ENCODE data around the gene SLC35F6. TPM values are rescaled to one million over a fixed set of nuclear protein-coding genes. Genes with fewer than 3 reads are reported as not detected.

SLC35F6 gene
- total RNA-seq, 4 donors from 2014 or later: 76.3 to 114 (median 86.2) TPM

- WGBS: 51% methylated on average over 3 of the region's 3 CpGs
- TF ChIP-seq POLR2A (IDR thresholded peaks at IDR 0.05) (no peak), POLR2AphosphoS5 (IDR thresholded peaks at IDR 0.05) (no peak), CTCF (IDR thresholded peaks at IDR 0.05) (no peak), EP300 (IDR thresholded peaks at IDR 0.05) (no peak)
Observed at GRCh38 chr2:26752656-26753055, 11.4 kb upstream of the SLC35F6 start.

GRCh38 chr2:26754539-26754938 lies 9.5 kb upstream of the SLC35F6 start:
- 93% methylated on average over 4 of the region's 4 CpGs for WGBS
- TF ChIP-seq POLR2AphosphoS5 (IDR thresholded peaks at IDR 0.05) (no peak), EP300 (IDR thresholded peaks at IDR 0.05) (no peak), CTCF (IDR thresholded peaks at IDR 0.05) (no peak), POLR2A (IDR thresholded peaks at IDR 0.05) (no peak)
- Histone ChIP-seq H3K4me3 (no peak overlapping the region), H3K27me3 (no peaks in the 10 kb centered on the region), H3K27ac (no peak overlapping the region), H3K36me3 (no peaks in the 10 kb centered on the region), H3K4me1 (peaks cover 11% of the 10 kb centered on the region), H3K9me3 (no peaks in the 10 kb centered on the region)
- DNase-seq (ENCODE audit: low spot score in 2 of 2): no peak

More at GRCh38 chr2:26752656-26753055, 11.4 kb upstream of the SLC35F6 start:
- no peak overlapping the region for H3K27ac ChIP-seq
- no peak for DNase-seq (ENCODE audit: low spot score in 2 of 2)
- no peaks in the 10 kb centered on the region for H3K9me3 ChIP-seq
- no peaks in the 10 kb centered on the region for H3K36me3 ChIP-seq
- H3K4me1 ChIP-seq: no peaks in the 10 kb centered on the region
- no peaks in the 10 kb centered on the region for H3K27me3 ChIP-seq
- no peak overlapping the region for H3K4me3 ChIP-seq

GRCh38 chr2:26754972-26755670 lies 9.0 kb upstream of the SLC35F6 start:
- Histone ChIP-seq H3K9me3 (no peaks in the 10 kb centered on the region), H3K27ac (no peak overlapping the region), H3K4me1 (peaks cover 11% of the 10 kb centered on the region), H3K27me3 (no peaks in the 10 kb centered on the region), H3K4me3 (no peak overlapping the region), H3K36me3 (no peaks in the 10 kb centered on the region)
- 65% methylated on average over 4 of the region's 4 CpGs for WGBS
- DNase-seq (ENCODE audit: low spot score in 2 of 2): no peak
- TF ChIP-seq CTCF (IDR thresholded peaks at IDR 0.05): no peak
- TF ChIP-seq EP300 (IDR thresholded peaks at IDR 0.05): no peak
- TF ChIP-seq POLR2AphosphoS5 (IDR thresholded peaks at IDR 0.05): no peak
- no peak for TF ChIP-seq POLR2A (IDR thresholded peaks at IDR 0.05)

- TF ChIP-seq POLR2A (IDR thresholded peaks at IDR 0.05) (no peak), POLR2AphosphoS5 (IDR thresholded peaks at IDR 0.05) (no peak), EP300 (IDR thresholded peaks at IDR 0.05) (no peak), CTCF (IDR thresholded peaks at IDR 0.05) (no peak)
- Histone ChIP-seq H3K27ac (no peak overlapping the region), H3K36me3 (no peaks in the 10 kb centered on the region), H3K27me3 (no peaks in the 10 kb centered on the region), H3K4me3 (no peak overlapping the region), H3K4me1 (peaks cover 11% of the 10 kb centered on the region), H3K9me3 (no peaks in the 10 kb centered on the region)
- WGBS: 77% methylated on average over 5 of the region's 5 CpGs
- DNase-seq (ENCODE audit: low spot score in 2 of 2): no peak
Observed at GRCh38 chr2:26756337-26756736, 7.7 kb upstream of the SLC35F6 start.

GRCh38 chr2:26757873-26758789 lies 6.0 kb upstream of the SLC35F6 start:
- TF ChIP-seq POLR2AphosphoS5 (IDR thresholded peaks at IDR 0.05) (peak in 1 of 3 donors; percentile 39), CTCF (IDR thresholded peaks at IDR 0.05) (no peak), EP300 (IDR thresholded peaks at IDR 0.05) (no peak)
- H3K9me3 ChIP-seq: no peaks in the 10 kb centered on the region
- H3K27me3 ChIP-seq: no peaks in the 10 kb centered on the region
- DNase-seq (ENCODE audit: low spot score in 2 of 2): no peak
- peak overlapping the region; percentile 52 for H3K27ac ChIP-seq
- peaks cover 11% of the 10 kb centered on the region for H3K4me1 ChIP-seq
- 24% methylated on average over 4 of the region's 6 CpGs for WGBS
- H3K4me3 ChIP-seq: no peak overlapping the region
- no peaks in the 10 kb centered on the region for H3K36me3 ChIP-seq

All from suprapubic skin (tissue), 4 donors.